Gastrocnemius medialis (tissue), 4 donors: ENCODE data around the gene SQSTM1. TPM values are rescaled to one million over a fixed set of nuclear protein-coding genes. Genes with fewer than 3 reads are reported as not detected.

Source experiments
- ATAC-seq, 2 donors: fragments of 150-250 bp; one replicate each; pipeline ENCODE4 v1.9.1; 2016
- DNase-seq, 2 donors: peaks; one replicate each; pipeline ENCODE4 v3.0.0-alpha.2; 2019
- H3K27ac ChIP-seq, 4 donors: fragments of 200-600 bp; sonication (generic); 1 replicate in 1 of 4; 2 replicates in 3 of 4; pipeline ENCODE4 v1.5.1; 2016 to 2018; ENCODE audit warnings: mild to moderate bottlenecking in 2 of 4, moderate library complexity in 1 of 4
- H3K27me3 ChIP-seq, 3 donors: fragments of 200-600 bp; sonication (generic) in 2 of 3; 1 replicate in 1 of 3; 2 replicates in 2 of 3; pipeline versions ENCODE4 v1.5.1 to v1.6.0; 2016 to 2019; ENCODE audit warnings: mild to moderate bottlenecking in 1 of 3, moderate library complexity in 1 of 3
- H3K36me3 ChIP-seq, 2 donors: fragments of 200-600 bp; sonication (generic) in 1 of 2; one replicate each; pipeline ENCODE4 v1.5.1; 2017 to 2018
- H3K4me1 ChIP-seq, 2 donors: fragments of 200-600 bp; sonication (generic) in 1 of 2; one replicate each; pipeline ENCODE4 v1.5.1; 2016 to 2017; ENCODE audit warnings: mild to moderate bottlenecking in 2 of 2
- H3K4me3 ChIP-seq, 4 donors: fragments of 200-600 bp; sonication (generic) in 3 of 4; 1 replicate in 1 of 4; 2 replicates in 3 of 4; pipeline ENCODE4 v1.5.1; 2016 to 2019; ENCODE audit warnings: mild to moderate bottlenecking in 2 of 4
- H3K9me3 ChIP-seq, 3 donors: fragments of 200-600 bp; sonication (generic) in 2 of 3; 1 replicate in 1 of 3; 2 replicates in 2 of 3; pipeline ENCODE4 v1.5.1; 2016 to 2019
- POLR2A ChIP-seq, 2 donors: fragments of 450-650 bp; IDR thresholded peaks; one replicate each; pipeline ENCODE4 v1.6.1; 2017; ENCODE audit warnings: antibody characterized with exemption in 2 of 2, mild to moderate bottlenecking in 2 of 2, moderate library complexity in 2 of 2
- in situ Hi-C, 4 donors: fragments of 200-750 bp; cut with MboI; loops; one replicate each; pipeline versions ENCODE4 v1.15.0 to v1.8.0; 2017; ENCODE audit warnings: low sequenced_read_pairs in 4 of 4
- intact Hi-C: fragments of 100-400 bp; cut with DNase I; formaldehyde crosslinking; loops from one replicate; pipeline ENCODE4 v1.15.1; 2023; ENCODE audit warnings: low total_unique reads
- total RNA-seq, 4 donors: library from RNA; depleted of rRNA; stranded (reverse); fragments of >200 nt; gene quantifications; one replicate each; pipeline versions ENCODE4 v1.1.0 to v1.2.3, GENCODE V29; 2016
- TF ChIP-seq, protein P1 (sequence below), 5 experiments: fragments of 450-650 bp in 3 of 5; fragments of 200-600 bp in 2 of 5; sonication (generic) in 2 of 5; IDR thresholded peaks in 4 of 5; conservative IDR thresholded peaks in 1 of 5; 1 replicate in 4 of 5; 2 replicates in 1 of 5; pipeline ENCODE4 v1.5.1; 2016 to 2019; ENCODE audit warnings: antibody characterized with exemption in 5 of 5, mild to moderate bottlenecking in 3 of 5, moderate library complexity in 3 of 5

SQSTM1 gene
- total RNA-seq, 4 donors from 2014 or later, result 1,080 to 1,340 (median 1,178) TPM

DNA sequence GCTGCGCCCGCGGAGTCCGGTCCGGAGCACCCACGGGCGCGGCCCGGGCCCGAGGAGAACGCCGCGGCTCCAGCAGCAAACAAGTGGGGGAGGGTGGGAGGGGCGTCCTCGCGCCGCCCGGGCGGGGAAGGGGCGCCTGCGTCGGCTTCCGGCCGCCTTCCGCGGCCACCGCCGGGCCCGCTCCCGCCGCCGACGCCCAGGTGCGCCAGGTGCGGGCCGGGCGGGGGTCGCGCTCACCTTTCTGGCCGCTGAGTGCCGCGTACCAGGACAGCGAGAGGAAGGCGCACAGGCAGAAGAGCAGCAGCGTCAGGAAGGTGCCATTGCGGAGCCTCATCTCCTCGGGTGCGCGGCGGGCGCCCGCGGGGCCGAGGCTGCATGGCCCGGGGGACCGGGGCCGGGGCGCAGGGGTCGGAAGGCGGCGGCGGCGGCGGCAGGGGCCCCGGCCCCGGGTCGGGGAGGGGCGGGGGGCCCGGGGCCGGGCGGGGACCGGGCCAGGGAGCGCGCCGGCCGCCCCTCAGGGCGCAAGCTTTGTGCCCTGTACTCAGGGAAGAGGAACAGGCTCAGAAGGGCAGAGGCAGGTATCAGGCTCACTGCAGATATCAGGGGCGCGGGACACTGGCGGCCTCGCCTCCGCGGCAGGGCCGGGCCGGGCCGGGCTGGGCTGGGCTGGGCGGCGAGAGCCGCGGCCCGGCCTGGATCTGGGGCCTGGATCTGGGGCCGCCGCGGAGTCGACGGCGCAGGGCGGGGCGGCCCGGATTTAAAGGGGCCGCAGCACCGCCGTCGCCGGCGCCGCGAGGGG, 14.3 kb upstream of the SQSTM1 start, which contains the start of gene MGAT4B:
Gene MGAT4B (minus strand): TSS at position 617 of the 799 bp plus-strand sequence. CDS start 283 bp downstream, at position 334.
- in situ Hi-C loops, result loop anchor here in 1 of 4 donors (10.0 kb wide), 1 partner anchor 98 kb away; the partner anchor contains the start of gene TBC1D9B

DNA sequence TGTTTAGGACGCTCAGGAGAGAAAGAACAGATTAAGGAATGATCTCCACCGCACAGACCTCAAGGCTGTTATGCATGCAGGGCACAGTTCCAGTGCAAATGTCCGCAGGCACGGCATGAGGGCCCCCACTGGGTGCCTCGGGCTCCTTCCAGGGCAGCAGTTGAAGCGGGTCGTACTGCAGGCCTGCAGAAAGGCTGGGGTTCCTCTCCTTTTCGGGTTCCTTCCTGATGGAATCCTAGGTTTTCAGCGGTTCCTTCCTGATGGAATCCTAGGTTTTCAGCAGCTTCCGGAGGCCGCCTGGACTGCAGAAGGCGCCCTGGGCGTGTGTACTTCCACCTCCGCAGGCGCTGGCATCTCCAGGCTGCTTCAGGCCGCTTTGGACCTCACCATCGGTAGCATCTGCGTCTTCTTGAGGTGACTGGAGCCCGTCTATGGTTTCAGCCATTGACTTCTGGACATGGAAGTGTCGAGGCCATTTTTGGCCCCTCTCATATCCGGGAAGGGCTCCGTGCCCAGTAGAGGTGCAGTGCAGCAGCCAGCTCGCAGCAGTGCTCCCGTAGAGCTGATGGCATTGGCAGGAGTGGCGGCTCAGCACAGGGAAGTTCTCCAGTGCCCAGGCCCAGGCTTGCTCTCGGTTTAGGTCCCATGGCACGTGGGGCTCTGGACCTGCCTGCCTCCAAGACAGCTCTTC, 8.4 kb upstream of the SQSTM1 start:
- ATAC-seq, result no peak
- peaks cover 5 to 9% of the 10 kb centered on the region in 2 donors for H3K4me1 ChIP-seq
- no peaks in the 10 kb centered on the region for H3K36me3 ChIP-seq
- no peaks in the 10 kb centered on the region for H3K27me3 ChIP-seq
- H3K9me3 ChIP-seq, result no peaks in the 10 kb centered on the region
- intact Hi-C loops, result no loop called here
- in situ Hi-C loops, result no loop called here
- H3K4me3 ChIP-seq, result no peak overlapping the region
- TF ChIP-seq, protein P1, sequence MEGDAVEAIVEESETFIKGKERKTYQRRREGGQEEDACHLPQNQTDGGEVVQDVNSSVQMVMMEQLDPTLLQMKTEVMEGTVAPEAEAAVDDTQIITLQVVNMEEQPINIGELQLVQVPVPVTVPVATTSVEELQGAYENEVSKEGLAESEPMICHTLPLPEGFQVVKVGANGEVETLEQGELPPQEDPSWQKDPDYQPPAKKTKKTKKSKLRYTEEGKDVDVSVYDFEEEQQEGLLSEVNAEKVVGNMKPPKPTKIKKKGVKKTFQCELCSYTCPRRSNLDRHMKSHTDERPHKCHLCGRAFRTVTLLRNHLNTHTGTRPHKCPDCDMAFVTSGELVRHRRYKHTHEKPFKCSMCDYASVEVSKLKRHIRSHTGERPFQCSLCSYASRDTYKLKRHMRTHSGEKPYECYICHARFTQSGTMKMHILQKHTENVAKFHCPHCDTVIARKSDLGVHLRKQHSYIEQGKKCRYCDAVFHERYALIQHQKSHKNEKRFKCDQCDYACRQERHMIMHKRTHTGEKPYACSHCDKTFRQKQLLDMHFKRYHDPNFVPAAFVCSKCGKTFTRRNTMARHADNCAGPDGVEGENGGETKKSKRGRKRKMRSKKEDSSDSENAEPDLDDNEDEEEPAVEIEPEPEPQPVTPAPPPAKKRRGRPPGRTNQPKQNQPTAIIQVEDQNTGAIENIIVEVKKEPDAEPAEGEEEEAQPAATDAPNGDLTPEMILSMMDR (IDR thresholded peaks at IDR 0.05 in 4 of 5, conservative IDR thresholded peaks at IDR 0.05 in 1 of 5), result no peak
- DNase-seq, result peak; percentile 1 to 21
- H3K27ac ChIP-seq, result no peak overlapping the region

More for the DNA sequence above, 14.3 kb upstream of the SQSTM1 start, which contains the start of gene MGAT4B:
- DNase-seq (peak; percentile 56 to 69), ATAC-seq (peak; percentile 72 to 76)
- peak within 1 kb of the TSS; percentile 75 to 95 (median 87) for H3K4me3 ChIP-seq
- H3K36me3 ChIP-seq, result no peaks in the 10 kb centered on the region
- H3K27me3 ChIP-seq, result no peaks in the 10 kb centered on the region
- TF ChIP-seq, protein P1 (IDR thresholded peaks at IDR 0.05 in 4 of 5, conservative IDR thresholded peaks at IDR 0.05 in 1 of 5), result no peak
- TF ChIP-seq POLR2A (IDR thresholded peaks at IDR 0.05), result peak; percentile 73
- peaks cover 19 to 36% of the 10 kb centered on the region in 2 donors for H3K4me1 ChIP-seq
- H3K27ac ChIP-seq, result peak within 1 kb of the TSS; percentile 89 to 98 (median 94)
- no peaks in the 10 kb centered on the region for H3K9me3 ChIP-seq
- intact Hi-C loops, result loop anchor here (1.0 to 10.0 kb wide), 3 partner anchors 12 to 242 kb away; partner anchors contain the start of gene CANX

DNA sequence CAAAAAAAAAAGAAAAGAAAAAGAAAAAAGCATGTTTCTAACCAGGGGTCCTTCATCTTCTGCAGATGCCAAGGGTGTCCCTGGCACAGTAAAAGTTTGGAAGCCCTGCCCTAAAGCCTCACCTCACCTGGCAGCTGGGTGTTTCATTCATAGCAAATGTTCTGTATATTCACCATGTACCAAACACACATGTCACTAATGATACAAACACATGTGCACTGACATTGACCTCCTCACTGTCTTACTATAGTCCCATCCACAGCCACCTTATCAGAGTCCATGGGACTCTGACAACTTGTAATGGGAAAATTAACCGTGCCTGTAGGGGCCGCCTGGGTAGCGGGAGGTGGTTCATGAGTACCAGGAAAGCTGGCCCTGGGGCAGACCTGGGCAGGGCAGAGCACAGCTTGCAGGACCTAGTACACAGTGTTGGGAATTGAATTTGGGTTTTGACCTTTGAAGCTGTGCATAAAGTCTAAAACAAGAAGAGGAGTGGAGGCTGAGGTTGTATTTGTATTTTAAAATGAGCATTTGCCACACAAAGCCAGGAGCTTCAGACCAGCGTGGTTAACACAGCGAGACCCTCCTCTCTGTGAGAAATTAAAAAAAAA, 7.6 kb upstream of the SQSTM1 start:
- TF ChIP-seq, protein P1 (IDR thresholded peaks at IDR 0.05 in 4 of 5, conservative IDR thresholded peaks at IDR 0.05 in 1 of 5), result no peak
- TF ChIP-seq POLR2A (IDR thresholded peaks at IDR 0.05), result no peak
- intact Hi-C loops (no loop called here), in situ Hi-C loops (no loop called here)
- H3K4me1 ChIP-seq, result peaks cover 7 to 11% of the 10 kb centered on the region in 2 donors
- no peaks in the 10 kb centered on the region for H3K36me3 ChIP-seq
- ATAC-seq, result no peak
- peak overlapping the region in 1 of 4 donors; percentile 12 for H3K27ac ChIP-seq
- DNase-seq, result no peak
- H3K4me3 ChIP-seq, result no peak overlapping the region
- H3K27me3 ChIP-seq, result no peaks in the 10 kb centered on the region
- H3K9me3 ChIP-seq, result no peaks in the 10 kb centered on the region

DNA sequence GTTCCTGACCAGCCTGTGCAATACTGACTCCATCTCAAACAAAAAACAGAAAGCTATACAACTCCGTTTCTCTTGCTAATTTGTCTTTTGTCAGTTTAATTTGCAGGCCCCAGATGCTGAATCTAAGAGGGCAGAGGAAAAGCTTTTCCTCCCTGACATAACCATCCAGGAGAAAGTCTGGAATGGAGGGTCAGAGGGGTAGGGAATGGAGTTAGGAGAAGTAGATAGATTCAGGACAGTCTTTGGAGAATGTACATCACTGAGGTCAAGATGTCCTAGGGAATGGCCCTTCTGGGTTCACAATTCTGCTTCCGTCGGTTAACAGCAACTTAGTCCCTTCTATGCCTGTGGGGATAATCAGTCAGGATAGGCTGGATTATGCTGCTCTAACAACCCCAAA, 6.6 kb upstream of the SQSTM1 start:
- no peak for TF ChIP-seq POLR2A (IDR thresholded peaks at IDR 0.05)
- TF ChIP-seq, protein P1 (IDR thresholded peaks at IDR 0.05 in 4 of 5, conservative IDR thresholded peaks at IDR 0.05 in 1 of 5), result no peak
- no peak for ATAC-seq
- H3K4me3 ChIP-seq, result no peak overlapping the region
- no peaks in the 10 kb centered on the region for H3K27me3 ChIP-seq
- DNase-seq, result no peak
- no peak overlapping the region for H3K27ac ChIP-seq
- no peaks in the 10 kb centered on the region for H3K36me3 ChIP-seq
- no peaks in the 10 kb centered on the region for H3K9me3 ChIP-seq
- in situ Hi-C loops, result no loop called here
- peaks cover 13 to 18% of the 10 kb centered on the region in 2 donors for H3K4me1 ChIP-seq
- intact Hi-C loops, result no loop called here
